ENCODE measurements around the gene H2BK1.

- TF ChIP-seq CTCF (IDR thresholded peaks at IDR 0.05), result no peak
- no peak for TF ChIP-seq POLR2A (IDR thresholded peaks at IDR 0.05)
These were observed 31.4 kb upstream of the H2BK1 start for GRCh38 chr7:151241755-151242096.

All from heart left ventricle (tissue), 13 donors.